ENCODE results near the gene CCBE1.

DNA sequence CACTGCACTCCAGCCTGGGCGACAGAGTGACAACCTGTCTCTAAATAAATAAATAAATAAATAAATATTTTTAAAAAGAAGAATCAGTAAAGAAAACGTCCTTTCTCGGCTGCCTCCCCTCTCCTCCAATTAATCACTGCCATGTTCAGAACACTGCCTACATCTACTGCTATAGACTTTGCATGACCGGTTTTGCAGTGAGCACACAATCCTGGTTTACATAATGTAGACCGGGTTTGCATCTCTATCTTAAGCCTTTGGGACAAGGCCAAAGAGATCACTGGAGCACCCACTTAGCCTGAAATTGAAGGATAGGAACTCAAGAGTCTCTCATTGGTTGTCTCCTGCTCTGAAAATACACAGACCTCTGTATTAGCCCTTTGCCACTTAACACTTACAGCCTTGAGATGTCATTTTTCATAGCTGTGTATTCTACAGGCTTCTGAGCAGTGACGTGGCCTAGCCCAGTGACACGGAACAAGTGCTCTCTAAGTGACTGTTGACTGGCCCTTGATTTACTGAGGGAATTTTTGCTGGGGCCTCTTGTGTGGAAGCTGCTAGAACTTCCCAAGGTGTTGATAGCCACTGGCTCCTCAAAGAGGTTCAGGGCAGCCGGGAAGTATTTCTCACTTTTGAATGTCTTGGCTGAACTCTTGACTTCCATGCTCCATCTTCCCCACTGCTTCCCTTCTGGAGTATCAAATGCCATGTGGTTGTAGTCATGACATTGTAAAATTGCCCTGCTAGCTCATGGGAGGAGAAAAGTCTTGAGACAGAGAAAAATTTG lies 45.3 kb upstream of the CCBE1 start:
- TF ChIP-seq, protein P1, sequence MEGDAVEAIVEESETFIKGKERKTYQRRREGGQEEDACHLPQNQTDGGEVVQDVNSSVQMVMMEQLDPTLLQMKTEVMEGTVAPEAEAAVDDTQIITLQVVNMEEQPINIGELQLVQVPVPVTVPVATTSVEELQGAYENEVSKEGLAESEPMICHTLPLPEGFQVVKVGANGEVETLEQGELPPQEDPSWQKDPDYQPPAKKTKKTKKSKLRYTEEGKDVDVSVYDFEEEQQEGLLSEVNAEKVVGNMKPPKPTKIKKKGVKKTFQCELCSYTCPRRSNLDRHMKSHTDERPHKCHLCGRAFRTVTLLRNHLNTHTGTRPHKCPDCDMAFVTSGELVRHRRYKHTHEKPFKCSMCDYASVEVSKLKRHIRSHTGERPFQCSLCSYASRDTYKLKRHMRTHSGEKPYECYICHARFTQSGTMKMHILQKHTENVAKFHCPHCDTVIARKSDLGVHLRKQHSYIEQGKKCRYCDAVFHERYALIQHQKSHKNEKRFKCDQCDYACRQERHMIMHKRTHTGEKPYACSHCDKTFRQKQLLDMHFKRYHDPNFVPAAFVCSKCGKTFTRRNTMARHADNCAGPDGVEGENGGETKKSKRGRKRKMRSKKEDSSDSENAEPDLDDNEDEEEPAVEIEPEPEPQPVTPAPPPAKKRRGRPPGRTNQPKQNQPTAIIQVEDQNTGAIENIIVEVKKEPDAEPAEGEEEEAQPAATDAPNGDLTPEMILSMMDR (conservative IDR thresholded peaks at IDR 0.05 in 1 of 2, IDR thresholded peaks at IDR 0.05 in 1 of 2; ENCODE audit: low read depth in 1 of 2, low read length in 2 of 2), result no peak
- TF ChIP-seq EZH2 (IDR thresholded peaks at IDR 0.05; ENCODE audit: low read length, missing control alignments), result no peak
